ENCODE data around the gene RPL7L1.

The RPL7L1 gene

GRCh38 chr6:42936398-42936797, 57.0 kb downstream of the RPL7L1 start:
- no peak for DNase-seq

GRCh38 chr6:42937548-42938427, 58.4 kb downstream of the RPL7L1 start:
- DNase-seq, result no peak

GRCh38 chr6:42938428-42938796, 59.0 kb downstream of the RPL7L1 start:
- no peak for DNase-seq

- no peak for DNase-seq
Observed at GRCh38 chr6:42938987-42939809, 59.8 kb downstream of the RPL7L1 start.
